ENCODE results near the gene PLCL1. TPM values are rescaled to one million over a fixed set of nuclear protein-coding genes. Genes with fewer than 3 reads are reported as not detected.

Gene PLCL1
- total RNA-seq, 1 donor from 2014 or later, result 7.7 TPM

- ATAC-seq (no peak), DNase-seq (no peak)
- Histone ChIP-seq H3K27ac (no peak overlapping the region), H3K4me3 (no peak overlapping the region), H3K9me3 (no peaks in the 10 kb centered on the region), H3K36me3 (no peaks in the 10 kb centered on the region), H3K27me3 (no peaks in the 10 kb centered on the region), H3K4me1 (no peaks in the 10 kb centered on the region)
- TF ChIP-seq, protein P1, sequence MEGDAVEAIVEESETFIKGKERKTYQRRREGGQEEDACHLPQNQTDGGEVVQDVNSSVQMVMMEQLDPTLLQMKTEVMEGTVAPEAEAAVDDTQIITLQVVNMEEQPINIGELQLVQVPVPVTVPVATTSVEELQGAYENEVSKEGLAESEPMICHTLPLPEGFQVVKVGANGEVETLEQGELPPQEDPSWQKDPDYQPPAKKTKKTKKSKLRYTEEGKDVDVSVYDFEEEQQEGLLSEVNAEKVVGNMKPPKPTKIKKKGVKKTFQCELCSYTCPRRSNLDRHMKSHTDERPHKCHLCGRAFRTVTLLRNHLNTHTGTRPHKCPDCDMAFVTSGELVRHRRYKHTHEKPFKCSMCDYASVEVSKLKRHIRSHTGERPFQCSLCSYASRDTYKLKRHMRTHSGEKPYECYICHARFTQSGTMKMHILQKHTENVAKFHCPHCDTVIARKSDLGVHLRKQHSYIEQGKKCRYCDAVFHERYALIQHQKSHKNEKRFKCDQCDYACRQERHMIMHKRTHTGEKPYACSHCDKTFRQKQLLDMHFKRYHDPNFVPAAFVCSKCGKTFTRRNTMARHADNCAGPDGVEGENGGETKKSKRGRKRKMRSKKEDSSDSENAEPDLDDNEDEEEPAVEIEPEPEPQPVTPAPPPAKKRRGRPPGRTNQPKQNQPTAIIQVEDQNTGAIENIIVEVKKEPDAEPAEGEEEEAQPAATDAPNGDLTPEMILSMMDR (IDR thresholded peaks at IDR 0.05), result no peak
- intact Hi-C loops (cut with DNase I), result no loop called here
Measured at GRCh38 chr2:198143793-198144192, 339.4 kb downstream of the PLCL1 start.

GRCh38 chr2:198144660-198145059 is 340.3 kb downstream of the PLCL1 start:
- TF ChIP-seq, protein P1 (IDR thresholded peaks at IDR 0.05), result no peak
- H3K4me3 ChIP-seq, result no peak overlapping the region
- H3K27ac ChIP-seq, result no peak overlapping the region
- H3K27me3 ChIP-seq, result no peaks in the 10 kb centered on the region
- ATAC-seq (no peak), DNase-seq (no peak)
- no peaks in the 10 kb centered on the region for H3K4me1 ChIP-seq
- no peaks in the 10 kb centered on the region for H3K36me3 ChIP-seq
- intact Hi-C loops (cut with DNase I), result no loop called here
- H3K9me3 ChIP-seq, result no peaks in the 10 kb centered on the region

GRCh38 chr2:198146346-198146940 is 342.1 kb downstream of the PLCL1 start:
- H3K4me3 ChIP-seq, result no peak overlapping the region
- no peaks in the 10 kb centered on the region for H3K9me3 ChIP-seq
- H3K27ac ChIP-seq, result no peak overlapping the region
- H3K36me3 ChIP-seq, result no peaks in the 10 kb centered on the region
- H3K27me3 ChIP-seq, result no peaks in the 10 kb centered on the region
- no peaks in the 10 kb centered on the region for H3K4me1 ChIP-seq
- no peak for ATAC-seq
- intact Hi-C loops (cut with DNase I), result no loop called here
- DNase-seq, result no peak
- TF ChIP-seq, protein P1 (IDR thresholded peaks at IDR 0.05), result no peak

DNA sequence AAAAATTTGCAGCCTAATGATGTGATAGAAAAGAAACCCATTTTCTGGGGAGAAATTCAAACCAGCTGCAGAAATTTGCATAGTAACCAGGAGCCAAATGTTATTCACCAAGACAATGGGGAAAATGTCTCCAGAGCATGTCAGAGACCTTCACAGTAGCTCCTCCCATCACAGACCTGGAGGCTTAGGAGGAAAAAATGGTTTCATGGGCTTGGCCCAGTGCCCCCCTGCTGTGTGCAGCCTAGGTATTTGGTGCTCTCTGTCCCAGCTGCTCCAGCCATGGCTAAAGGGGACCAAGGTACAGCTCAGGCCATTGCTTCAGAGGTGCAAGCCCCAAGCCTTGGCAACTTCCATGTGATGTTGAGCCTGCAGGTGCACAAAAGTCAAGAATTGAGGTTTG is 352.9 kb downstream of the PLCL1 start:
- H3K36me3 ChIP-seq, result no peaks in the 10 kb centered on the region
- no peaks in the 10 kb centered on the region for H3K27me3 ChIP-seq
- H3K4me3 ChIP-seq, result no peak overlapping the region
- DNase-seq (no peak), ATAC-seq (no peak)
- no peaks in the 10 kb centered on the region for H3K9me3 ChIP-seq
- H3K27ac ChIP-seq, result no peak overlapping the region
- intact Hi-C loops (cut with DNase I), result no loop called here
- H3K4me1 ChIP-seq, result no peaks in the 10 kb centered on the region
- TF ChIP-seq, protein P1 (IDR thresholded peaks at IDR 0.05), result no peak

- TF ChIP-seq, protein P1 (IDR thresholded peaks at IDR 0.05), result no peak
- Histone ChIP-seq H3K4me3 (no peak overlapping the region), H3K27me3 (no peaks in the 10 kb centered on the region), H3K27ac (no peak overlapping the region), H3K4me1 (no peaks in the 10 kb centered on the region), H3K9me3 (no peaks in the 10 kb centered on the region), H3K36me3 (no peaks in the 10 kb centered on the region)
- ATAC-seq (no peak), DNase-seq (no peak)
- intact Hi-C loops (cut with DNase I), result no loop called here
Measured at GRCh38 chr2:198161151-198161550, 356.8 kb downstream of the PLCL1 start.

- ATAC-seq (no peak), DNase-seq (no peak)
- no peaks in the 10 kb centered on the region for H3K36me3 ChIP-seq
- intact Hi-C loops (cut with DNase I), result no loop called here
- H3K9me3 ChIP-seq, result no peaks in the 10 kb centered on the region
- TF ChIP-seq, protein P1 (IDR thresholded peaks at IDR 0.05), result no peak
- no peak overlapping the region for H3K4me3 ChIP-seq
- no peak overlapping the region for H3K27ac ChIP-seq
- H3K27me3 ChIP-seq, result no peaks in the 10 kb centered on the region
- H3K4me1 ChIP-seq, result no peaks in the 10 kb centered on the region
Measured at GRCh38 chr2:198162276-198162675, 357.9 kb downstream of the PLCL1 start.

Measured in upper lobe of right lung (tissue), 1 donor.